K562 (cell line): ENCODE data around the gene CLASP1. TPM values are rescaled to one million over a fixed set of nuclear protein-coding genes. Genes with fewer than 3 reads are reported as not detected.
A peak's percentile ranks its signal among the peaks of the same experiment; 100 is the strongest.

Experiments used
- ATAC-seq: fragments of 200-7000 bp; cut with Tn5 transposase; 3 replicates; pipeline ENCODE4 v1.9.1; 2020; ENCODE audit warnings: moderate library complexity
- BruUV-seq: library from RNA; stranded (reverse); fragments of 400-500 nt; replicated peaks from 2 replicates; lab custom pipeline; 2021; lab: Mats Ljungman, UMichigan
- CTCF ChIA-PET: fragments of 300-600 bp; formaldehyde crosslinking; extraction: SDS; loops from one replicate; lab custom pipeline; 2021; ENCODE audit warnings: low intra/inter-chr PET ratio; lab: Yijun Ruan, JAX
- POLR2A ChIA-PET: fragments of 300-600, 350-650 bp; sonication (Branson Sonifier 250); formaldehyde crosslinking; extraction: SDS; loops from one replicate; lab custom pipeline; 2021; ENCODE audit warnings: antibody characterized with exemption, inconsistent platforms; lab: Yijun Ruan, JAX
- DNase-seq, 4 experiments: peaks; one replicate each; pipeline versions ENCODE4 v3.0.0 to v3.0.0-alpha.2; 2011 to 2018; ENCODE audit warnings: low spot score in 3 of 4, mixed read lengths in 3 of 4; ENCODE audit errors: extremely low read depth in 1 of 4
- FAIRE-seq: peaks from 2 replicates; lab custom pipeline; 2011; peaks lifted over from hg19 to GRCh38; lab: Jason Lieb, UNC
- H2AFZ ChIP-seq: 2 replicates; pipeline ENCODE4 v1.6.0; 2011; ENCODE audit warnings: low read depth, low read length, control low read depth, inconsistent platforms
- H3K27ac ChIP-seq: fragments of 200-600 bp; 3 replicates; pipeline ENCODE4 v1.8.0; 2011; ENCODE audit warnings: low read depth, mild to moderate bottlenecking, control low read depth, inconsistent platforms, low read length, moderate library complexity, mixed read lengths; ENCODE audit errors: extremely low read depth
- H3K27me3 ChIP-seq, 2 experiments: fragments of 300-600 bp in 1 of 2; 2 replicates in 1 of 2; 3 replicates in 1 of 2; pipeline versions ENCODE4 v1.6.0 to v1.8.0; 2011; ENCODE audit warnings: inconsistent platforms in 2 of 2, low read length in 2 of 2, mild to moderate bottlenecking in 1 of 2, mixed read lengths in 1 of 2, moderate library complexity in 1 of 2; ENCODE audit not compliant: control insufficient read depth in 2 of 2, insufficient read depth in 2 of 2
- H3K36me3 ChIP-seq: fragments of 300-600 bp; 3 replicates; pipeline ENCODE4 v1.8.0; 2011; ENCODE audit warnings: mild to moderate bottlenecking, low read length, inconsistent platforms; ENCODE audit not compliant: control insufficient read depth, insufficient read depth
- H3K4me1 ChIP-seq, 2 experiments: fragments of 200-600 bp in 1 of 2; replicated peaks in 1 of 2; 2 replicates in 1 of 2; 3 replicates in 1 of 2; pipeline versions ENCODE4 v1.5.1 to v1.8.0; 2011; ENCODE audit warnings: inconsistent platforms in 2 of 2, low read length in 2 of 2, mild to moderate bottlenecking in 1 of 2, mixed read lengths in 1 of 2, moderate library complexity in 1 of 2; ENCODE audit not compliant: control insufficient read depth in 2 of 2, insufficient read depth in 2 of 2
- H3K4me2 ChIP-seq: 2 replicates; pipeline ENCODE4 v1.6.1; 2011; ENCODE audit warnings: low read length, control low read depth, inconsistent platforms, mixed read lengths; ENCODE audit not compliant: insufficient read depth
- H3K4me3 ChIP-seq: fragments of 200-600 bp; sonication (generic), shearing (Covaris generic); 2 replicates; pipeline ENCODE4 v1.5.1; 2016; ENCODE audit warnings: control low read depth, inconsistent platforms
- H3K79me2 ChIP-seq: fragments of 200-600 bp; 3 replicates; pipeline ENCODE4 v1.8.0; 2011; ENCODE audit warnings: low read length, inconsistent platforms; ENCODE audit not compliant: control insufficient read depth, insufficient read depth
- H3K9ac ChIP-seq, 2 experiments: 2 replicates each; pipeline versions ENCODE4 v1.6.0 to v1.6.1; 2011; ENCODE audit warnings: low read depth in 2 of 2, low read length in 2 of 2, control low read depth in 1 of 2, inconsistent platforms in 1 of 2, mild to moderate bottlenecking in 1 of 2, mixed read lengths in 1 of 2; ENCODE audit not compliant: insufficient read depth in 1 of 2
- H3K9me1 ChIP-seq: one replicate; pipeline ENCODE4 v1.6.0; 2011; ENCODE audit warnings: inconsistent platforms, mild to moderate bottlenecking, low read length, moderate library complexity; ENCODE audit not compliant: control insufficient read depth, insufficient read depth
- H3K9me3 ChIP-seq: replicated peaks from 2 replicates; pipeline ENCODE4 v1.5.1; 2011; ENCODE audit warnings: low read depth, low read length, inconsistent platforms; ENCODE audit not compliant: control insufficient read depth, insufficient read depth
- H4K20me1 ChIP-seq: replicated peaks from 2 replicates; pipeline ENCODE4 v1.6.1; 2011; ENCODE audit warnings: low read length, inconsistent platforms, mixed read lengths; ENCODE audit not compliant: control insufficient read depth, insufficient read depth
- BHLHE40 ChIP-seq: IDR thresholded peaks from 2 replicates; pipeline ENCODE4 v1.6.1; 2011; ENCODE audit warnings: low read length, improper control_type of control experiment
- CHD2 ChIP-seq: IDR thresholded peaks from 2 replicates; pipeline ENCODE4 v1.6.1; 2011; ENCODE audit warnings: low read depth, low read length
- CREB3L1 ChIP-seq: fragments of 450-650 bp; IDR thresholded peaks from 2 replicates; pipeline ENCODE4 v1.6.1; 2014; ENCODE audit warnings: low read depth, mild to moderate bottlenecking, moderate library complexity, borderline replicate concordance
- GTF3C2 ChIP-seq: IDR thresholded peaks from 3 replicates; pipeline ENCODE4 v1.6.1; 2011; ENCODE audit warnings: borderline replicate concordance, mild to moderate bottlenecking, moderate library complexity; ENCODE audit not compliant: insufficient read length; ENCODE audit errors: extremely low read depth
- NEUROD1 ChIP-seq: fragments of 150-350 bp; IDR thresholded peaks from 2 replicates; pipeline ENCODE4 v1.6.1; 2014; ENCODE audit warnings: borderline replicate concordance, low read length, low read depth; ENCODE audit not compliant: partially characterized antibody
- NR1H2 ChIP-seq: sonication (generic); formaldehyde crosslinking; IDR thresholded peaks from 2 replicates; pipeline ENCODE4 v1.4.0; 2020; ENCODE audit warnings: mild to moderate bottlenecking, missing genetic modification reagents
- PHF20 ChIP-seq: fragments of 450-650 bp; IDR thresholded peaks from 2 replicates; pipeline ENCODE4 v1.6.1; 2018; ENCODE audit not compliant: partially characterized antibody
- SMAD1 ChIP-seq: fragments of 150-350 bp; IDR thresholded peaks from 2 replicates; pipeline ENCODE4 v1.6.1; 2014; ENCODE audit warnings: low read length, low read depth; ENCODE audit not compliant: partially characterized antibody
- TOE1 ChIP-seq, 2 experiments: fragments of 450-650 bp in 1 of 2; sonication (generic) in 1 of 2; formaldehyde crosslinking in 1 of 2; IDR thresholded peaks; 2 replicates each; pipeline versions ENCODE4 v1.7.1 to v1.8.0; 2016 to 2022; ENCODE audit warnings: borderline replicate concordance in 2 of 2, mild to moderate bottlenecking in 2 of 2, antibody characterized with exemption in 1 of 2, inconsistent platforms in 1 of 2, low read depth in 1 of 2, missing genetic modification reagents in 1 of 2, moderate library complexity in 1 of 2
- ZBTB2 ChIP-seq: fragments of 450-650 bp; IDR thresholded peaks from 2 replicates; pipeline ENCODE4 v1.6.1; 2016; ENCODE audit warnings: antibody characterized with exemption
- ZFX ChIP-seq: sonication (generic); formaldehyde crosslinking; IDR thresholded peaks from 2 replicates; pipeline ENCODE4 v1.8.0; 2022; ENCODE audit warnings: mild to moderate bottlenecking, missing genetic modification reagents, moderate library complexity
- ZNF217 ChIP-seq: sonication (generic); formaldehyde crosslinking; IDR thresholded peaks from 2 replicates; pipeline ENCODE4 v1.8.0; 2022; ENCODE audit warnings: mild to moderate bottlenecking, missing genetic modification reagents
- ZNF586 ChIP-seq: fragments of 450-650 bp; formaldehyde crosslinking; conservative IDR thresholded peaks from 2 replicates; pipeline ENCODE4 v1.4.0; 2020; ENCODE audit warnings: mild to moderate bottlenecking, moderate library complexity
- ZNF717 ChIP-seq: fragments of 250-450 bp; sonication (Bioruptor Pico); IDR thresholded peaks from 2 replicates; pipeline ENCODE4 v1.5.0; 2021
- ZNF76 ChIP-seq: fragments of 250-450 bp; sonication (Bioruptor Pico); IDR thresholded peaks from 2 replicates; pipeline ENCODE4 v1.4.0; 2020; ENCODE audit warnings: mild to moderate bottlenecking, moderate library complexity, borderline replicate concordance
- WGBS: fragments of 100-300 bp; shearing (Covaris generic); methylation state at CpG from one replicate; pipeline ENCODE4 v1.1.6; 2016; ENCODE audit warnings: low coverage, mixed read lengths; ENCODE audit not compliant: insufficient coverage; ENCODE audit errors: missing lambda C conversion rate; 5-methylcytosine and 5-hydroxymethylcytosine counted together
- in situ Hi-C: fragments of 300-500 bp; cut with MboI; formaldehyde crosslinking; loops from 4 replicates; pipeline ENCODE4 v1.15.0; 2018; ENCODE audit warnings: inconsistent platforms, mixed read lengths
- intact Hi-C: fragments of 100-400 bp; cut with micrococcal nuclease; formaldehyde crosslinking; loops from 2 replicates; pipeline ENCODE4 v1.14.2; 2022
- polyA plus RNA-seq, 8 experiments: library from polyadenylated mRNA; depleted of rRNA in 4 of 8; stranded (reverse) in 5 of 8; unstranded in 3 of 8; fragments of >200 nt; fragmentation: Nextera tagmentation in 2 of 8; fragmentation: Illumina TruSeq in 1 of 8; extraction: Ambion mirVana in 2 of 8; extraction: Trizol in 1 of 8; gene quantifications; 2 replicates each; pipeline versions ENCODE4 v1.2.1 to v1.2.3, GENCODE V29; 2011 to 2014; ENCODE audit warnings: inconsistent platforms in 1 of 8, missing spikeins in 1 of 8
- total RNA-seq, 7 experiments: library from RNA; depleted of rRNA in 6 of 7; stranded (reverse); fragments of >200 nt in 6 of 7; fragmentation: Illumina TruSeq in 2 of 7; extraction: Trizol in 2 of 7; gene quantifications; 2 replicates each; pipeline versions ENCODE4 v1.2.1 to v1.2.3, GENCODE V29; 2011 to 2021; ENCODE audit warnings: low replicate concordance in 1 of 7

The CLASP1 gene
- total and polyA plus RNA-seq, 9 of the 15 experiments (the other 6 are each of a cell fraction or from before 2014, with no cell fraction given), result 1.7 to 40.3 (median 20.7) TPM

- Histone ChIP-seq H3K9ac (peak overlapping the region; percentile 93 to 99), H3K27me3 (no peaks in the 10 kb centered on the region), H3K4me1 (peaks cover 12 to 23% of the 10 kb centered on the region in 2 experiments), H3K4me2 (peak overlapping the region; percentile 94), H2AFZ (peak overlapping the region; percentile 98), H3K4me3 (peak overlapping the region; percentile 88), H3K27ac (peak overlapping the region; percentile 100), H3K36me3 (peaks cover 8% of the 10 kb centered on the region; the same call in 1 of the 3 replicates), H3K9me1 (no peaks in the 10 kb centered on the region), H3K79me2 (peaks cover 86% of the 10 kb centered on the region), H3K9me3 (no peaks in the 10 kb centered on the region), H4K20me1 (no peaks in the 10 kb centered on the region)
- FAIRE-seq (peak; percentile 97), ATAC-seq (peak; percentile 93), DNase-seq (peak; percentile 95 to 98 (median 96))
- intact Hi-C loops, result loop anchor here (1.0 to 5.0 kb wide), 4 partner anchors 48 to 115 kb away; no protein-coding TSS in a partner anchor
- CTCF ChIA-PET, result no interaction called here
- POLR2A ChIA-PET, result interaction anchor here (0.6 to 4.3 kb wide), 23 partner anchors 9 to 118 kb away, joined by 3 to 31 read pairs (median 3); partner anchors contain the start of genes NIFK and RNU4ATAC
- WGBS, result under 1% methylated on average over 44 of the region's 45 CpGs
- in situ Hi-C loops, result loop anchor here (5.0 kb wide), 1 partner anchor 52 kb away; no protein-coding TSS in a partner anchor
- BruUV-seq, result TSS peak; percentile 66
- peak; percentile 69; the same call in 1 of the 2 replicates for TF ChIP-seq CREB3L1
- TF ChIP-seq ZNF76, result no peak
- no peak for TF ChIP-seq BHLHE40
- peak; percentile 90; the same call in 1 of the 2 replicates for TF ChIP-seq ZBTB2
- peak; percentile 80 for TF ChIP-seq ZFX (CRISPR knock-in tag)
- no peak for TF ChIP-seq SMAD1
- TF ChIP-seq ZNF717 (CRISPR knock-in tag), result no peak
- TF ChIP-seq NR1H2, result no peak
- no peak for TF ChIP-seq ZNF586 (CRISPR knock-in tag)
- no peak for TF ChIP-seq CHD2
- no peak for TF ChIP-seq PHF20
- no peak for TF ChIP-seq ZNF217 (CRISPR knock-in tag)
- TF ChIP-seq GTF3C2, result no peak
- peak; percentile 74 for TF ChIP-seq TOE1 (IDR thresholded peaks at IDR 0.05; ENCODE audit: borderline replicate concordance)
- no peak for TF ChIP-seq TOE1 (CRISPR knock-in tag; IDR thresholded peaks at IDR 0.05; ENCODE audit: borderline replicate concordance, low read depth)
- TF ChIP-seq NEUROD1, result peak; percentile 52
Observed at GRCh38 chr2:121649596-121650314, 493 bp upstream of the CLASP1 start.
